H9 (cell line): ENCODE measurements around the gene ZNHIT1. TPM values are rescaled to one million over a fixed set of nuclear protein-coding genes. Genes with fewer than 3 reads are reported as not detected.

Experiments
- DNase-seq: peaks from one replicate; pipeline ENCODE4 v3.0.0-alpha.2; 2017
- H2AFZ ChIP-seq: one replicate; pipeline ENCODE4 v1.6.1; 2013; ENCODE audit warnings: mild to moderate bottlenecking, low read length, control low read depth, moderate library complexity
- H2AK5ac ChIP-seq: 2 replicates; pipeline ENCODE4 v1.6.1; 2013; ENCODE audit warnings: low read length, control low read depth, mixed read lengths; ENCODE audit not compliant: insufficient read length
- H2BK120ac ChIP-seq: one replicate; pipeline ENCODE4 v1.6.1; 2013; ENCODE audit warnings: low read depth, mild to moderate bottlenecking, low read length, control low read depth, inconsistent platforms; ENCODE audit not compliant: poor library complexity, severe bottlenecking
- H2BK12ac ChIP-seq: 2 replicates; pipeline ENCODE4 v1.6.1; 2013; ENCODE audit warnings: low read length, control low read depth, mixed read lengths, low read depth; ENCODE audit not compliant: insufficient read length
- H2BK15ac ChIP-seq: 2 replicates; pipeline ENCODE4 v1.6.1; 2013; ENCODE audit warnings: low read depth, low read length, control low read depth
- H2BK20ac ChIP-seq: one replicate; pipeline ENCODE4 v1.6.1; 2013; ENCODE audit warnings: low read depth, mild to moderate bottlenecking, low read length, control low read depth, inconsistent platforms; ENCODE audit not compliant: poor library complexity, severe bottlenecking
- H2BK5ac ChIP-seq: 2 replicates; pipeline ENCODE4 v1.6.1; 2013; ENCODE audit warnings: low read length, control low read depth, mixed read lengths; ENCODE audit not compliant: insufficient read length
- H3K14ac ChIP-seq: 2 replicates; pipeline ENCODE4 v1.6.1; 2013; ENCODE audit warnings: low read length, control low read depth; ENCODE audit not compliant: insufficient read depth
- H3K18ac ChIP-seq: 2 replicates; pipeline ENCODE4 v1.6.1; 2013; ENCODE audit warnings: low read depth, mild to moderate bottlenecking, mixed read lengths, low read length, control low read depth; ENCODE audit not compliant: insufficient read length
- H3K23ac ChIP-seq: 2 replicates; pipeline ENCODE4 v1.6.1; 2013; ENCODE audit warnings: low read length, control low read depth, mixed read lengths, low read depth; ENCODE audit not compliant: insufficient read length
- H3K23me2 ChIP-seq: 2 replicates; pipeline ENCODE4 v1.6.1; 2013; ENCODE audit warnings: low read depth, mild to moderate bottlenecking, mixed read lengths, low read length, control low read depth; ENCODE audit not compliant: insufficient read length, poor library complexity, severe bottlenecking
- H3K27ac ChIP-seq: 2 replicates; pipeline ENCODE4 v1.5.1; 2013; ENCODE audit warnings: low read length, control low read depth, mixed read lengths, low read depth; ENCODE audit not compliant: insufficient read length
- H3K27me3 ChIP-seq: 2 replicates; pipeline ENCODE4 v1.6.1; 2013; ENCODE audit warnings: low read length, control low read depth, inconsistent platforms; ENCODE audit not compliant: insufficient read depth
- H3K4ac ChIP-seq: 2 replicates; pipeline ENCODE4 v1.6.1; 2013; ENCODE audit warnings: low read depth, mild to moderate bottlenecking, control low read depth, inconsistent platforms, low read length, moderate library complexity
- H3K4me1 ChIP-seq: 2 replicates; pipeline ENCODE4 v1.6.1; 2013; ENCODE audit warnings: low read length, control low read depth, inconsistent platforms; ENCODE audit not compliant: insufficient read depth
- H3K4me2 ChIP-seq: 2 replicates; pipeline ENCODE4 v1.6.1; 2013; ENCODE audit warnings: low read length, control low read depth, mixed read lengths; ENCODE audit not compliant: insufficient read length, insufficient read depth
- H3K56ac ChIP-seq: 2 replicates; pipeline ENCODE4 v1.6.1; 2013; ENCODE audit warnings: low read depth, mild to moderate bottlenecking, mixed read lengths, low read length, control low read depth; ENCODE audit not compliant: insufficient read length
- H3K79me1 ChIP-seq: 2 replicates; pipeline ENCODE4 v1.6.1; 2013; ENCODE audit warnings: low read depth, mild to moderate bottlenecking, moderate library complexity, low read length, control low read depth, inconsistent platforms; ENCODE audit not compliant: insufficient read depth, poor library complexity, severe bottlenecking
- H3K79me2 ChIP-seq: 2 replicates; pipeline ENCODE4 v1.6.1; 2013; ENCODE audit warnings: low read length, control low read depth, inconsistent platforms; ENCODE audit not compliant: insufficient read depth
- H3K9ac ChIP-seq: 2 replicates; pipeline ENCODE4 v1.6.1; 2013; ENCODE audit warnings: low read length, control low read depth, mixed read lengths; ENCODE audit not compliant: insufficient read length; ENCODE audit errors: extremely low read depth
- H3K9me3 ChIP-seq: one replicate; pipeline ENCODE4 v1.6.1; 2013; ENCODE audit warnings: low read depth, low read length, inconsistent platforms; ENCODE audit not compliant: control insufficient read depth
- H3T11ph ChIP-seq: one replicate; pipeline ENCODE4 v1.6.1; 2013; ENCODE audit warnings: mild to moderate bottlenecking, low read length, control low read depth, inconsistent platforms
- H4K20me1 ChIP-seq: one replicate; pipeline ENCODE4 v1.6.1; 2013; ENCODE audit not compliant: control insufficient read depth, insufficient read length, insufficient read depth
- H4K5ac ChIP-seq: 2 replicates; pipeline ENCODE4 v1.6.1; 2013; ENCODE audit warnings: low read depth, mild to moderate bottlenecking, mixed read lengths, low read length, control low read depth; ENCODE audit not compliant: insufficient read length
- H4K8ac ChIP-seq: replicated peaks from 2 replicates; pipeline ENCODE4 v1.6.1; 2013; ENCODE audit warnings: low read length, control low read depth, mixed read lengths, low read depth; ENCODE audit not compliant: insufficient read length
- H4K91ac ChIP-seq: 2 replicates; pipeline ENCODE4 v1.6.1; 2013; ENCODE audit warnings: low read depth, mild to moderate bottlenecking, moderate library complexity, mixed read lengths, low read length, control low read depth; ENCODE audit not compliant: insufficient read length
- H3K27ac Mint-ChIP-seq, 3 experiments: 2 replicates in 2 of 3; 3 replicates in 1 of 3; pipeline ENCODE4 v1.8.0; 2020 to 2021; ENCODE audit warnings: mixed read lengths in 3 of 3, mild to moderate bottlenecking in 1 of 3, moderate library complexity in 1 of 3
- H3K27me3 Mint-ChIP-seq: 2 replicates; pipeline ENCODE4 v1.8.0; 2021; ENCODE audit warnings: low read depth, mild to moderate bottlenecking, moderate library complexity, mixed read lengths
- H3K36me3 Mint-ChIP-seq, 3 experiments: 2 replicates in 2 of 3; 3 replicates in 1 of 3; pipeline ENCODE4 v1.8.0; 2020 to 2021; ENCODE audit warnings: low read depth in 3 of 3, mixed read lengths in 3 of 3; ENCODE audit not compliant: insufficient read depth in 1 of 3
- H3K4me1 Mint-ChIP-seq, 2 experiments: 2 replicates each; pipeline ENCODE4 v1.8.0; 2020; ENCODE audit warnings: mixed read lengths in 2 of 2
- H3K4me3 Mint-ChIP-seq, 2 experiments: 2 replicates in 1 of 2; 3 replicates in 1 of 2; pipeline ENCODE4 v1.8.0; 2020 to 2021; ENCODE audit warnings: mild to moderate bottlenecking in 2 of 2, mixed read lengths in 2 of 2, moderate library complexity in 1 of 2
- H3K9me3 Mint-ChIP-seq, 2 experiments: 2 replicates in 1 of 2; 3 replicates in 1 of 2; pipeline ENCODE4 v1.8.0; 2020; ENCODE audit warnings: mild to moderate bottlenecking in 2 of 2, mixed read lengths in 2 of 2, moderate library complexity in 1 of 2
- WGBS: extraction: QIAGEN DNeasy Blood & Tissue Kit; methylation state at CpG from one replicate; pipeline ENCODE4 v1.1.7; 2013; ENCODE audit warnings: missing lambda C conversion rate, low lambda C conversion rate, mixed read lengths; ENCODE audit not compliant: insufficient read length; ENCODE audit errors: extremely low coverage; 5-methylcytosine and 5-hydroxymethylcytosine counted together
- total RNA-seq: library from RNA; stranded (reverse); gene quantifications from 2 replicates; pipeline ENCODE4 v1.2.1, GENCODE V29; 2021
- TF ChIP-seq, protein P1 (sequence below): fragments of 200-600 bp; sonication (generic); conservative IDR thresholded peaks from 3 replicates; pipeline ENCODE4 v1.8.0; 2021; ENCODE audit warnings: antibody characterized with exemption, mild to moderate bottlenecking

Gene ZNHIT1
- total RNA-seq, 1 experiment from 2014 or later: 52.7 TPM

DNA sequence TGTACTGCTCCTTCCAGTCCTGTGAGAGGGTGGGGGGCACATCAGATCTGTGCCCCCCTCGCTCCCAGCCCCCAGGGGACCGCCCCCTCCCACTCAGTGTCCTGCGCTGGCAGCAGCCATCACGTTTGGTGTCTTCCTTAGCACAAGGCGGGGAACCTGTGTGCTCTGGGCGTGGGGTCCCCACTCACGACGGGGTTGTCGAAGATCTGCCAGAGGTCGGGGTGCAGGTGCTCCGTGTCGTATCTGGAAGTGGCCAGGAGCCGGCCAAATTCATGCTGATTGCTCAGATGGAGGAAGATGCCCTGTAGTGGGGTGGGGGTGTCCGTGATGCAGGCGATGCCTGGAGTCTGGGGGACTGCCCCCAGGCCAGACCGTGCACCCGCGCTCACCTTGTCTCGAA, 7.8 kb upstream of the ZNHIT1 start:
- Histone ChIP-seq H2BK20ac (no peak overlapping the region), H2BK15ac (no peak overlapping the region), H4K8ac (no peak overlapping the region), H3K4me2 (no peak overlapping the region), H3K79me2 (no peaks in the 10 kb centered on the region), H3K9ac (no peak overlapping the region), H4K20me1 (no peaks in the 10 kb centered on the region), H3K9me3 (no peaks in the 10 kb centered on the region), H3K18ac (no peak overlapping the region), H3K14ac (no peak overlapping the region), H3K27ac (no peak overlapping the region), H3T11ph (no peak overlapping the region), H2BK120ac (no peak overlapping the region), H3K4me1 (no peaks in the 10 kb centered on the region), H4K5ac (no peak overlapping the region), H3K79me1 (no peaks in the 10 kb centered on the region), H2AFZ (no peak overlapping the region), H2BK5ac (peak overlapping the region; percentile 58), H2AK5ac (no peak overlapping the region), H3K23ac (no peak overlapping the region), H3K23me2 (no peaks in the 10 kb centered on the region), H3K56ac (no peak overlapping the region), H2BK12ac (no peak overlapping the region), H3K4ac (no peak overlapping the region), H4K91ac (no peak overlapping the region), H3K27me3 (no peaks in the 10 kb centered on the region)
- WGBS: no CpG with 5 or more reads among the region's 19 CpGs
- H3K4me3 Mint-ChIP-seq: no peak overlapping the region
- no peak overlapping the region for H3K27ac Mint-ChIP-seq
- no peaks in the 10 kb centered on the region; the same call in 1 of the 2 replicates for H3K27me3 Mint-ChIP-seq
- TF ChIP-seq, protein P1, sequence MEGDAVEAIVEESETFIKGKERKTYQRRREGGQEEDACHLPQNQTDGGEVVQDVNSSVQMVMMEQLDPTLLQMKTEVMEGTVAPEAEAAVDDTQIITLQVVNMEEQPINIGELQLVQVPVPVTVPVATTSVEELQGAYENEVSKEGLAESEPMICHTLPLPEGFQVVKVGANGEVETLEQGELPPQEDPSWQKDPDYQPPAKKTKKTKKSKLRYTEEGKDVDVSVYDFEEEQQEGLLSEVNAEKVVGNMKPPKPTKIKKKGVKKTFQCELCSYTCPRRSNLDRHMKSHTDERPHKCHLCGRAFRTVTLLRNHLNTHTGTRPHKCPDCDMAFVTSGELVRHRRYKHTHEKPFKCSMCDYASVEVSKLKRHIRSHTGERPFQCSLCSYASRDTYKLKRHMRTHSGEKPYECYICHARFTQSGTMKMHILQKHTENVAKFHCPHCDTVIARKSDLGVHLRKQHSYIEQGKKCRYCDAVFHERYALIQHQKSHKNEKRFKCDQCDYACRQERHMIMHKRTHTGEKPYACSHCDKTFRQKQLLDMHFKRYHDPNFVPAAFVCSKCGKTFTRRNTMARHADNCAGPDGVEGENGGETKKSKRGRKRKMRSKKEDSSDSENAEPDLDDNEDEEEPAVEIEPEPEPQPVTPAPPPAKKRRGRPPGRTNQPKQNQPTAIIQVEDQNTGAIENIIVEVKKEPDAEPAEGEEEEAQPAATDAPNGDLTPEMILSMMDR: no peak
- H3K9me3 Mint-ChIP-seq: no peaks in the 10 kb centered on the region
- peaks cover 9 to 51% (median 22%) of the 10 kb centered on the region in 3 experiments; a peak in 6 of 7 replicates for H3K36me3 Mint-ChIP-seq
- no peak for DNase-seq
- no peaks in the 10 kb centered on the region for H3K4me1 Mint-ChIP-seq
